Rectal smooth muscle tissue (tissue), 1 donor: ENCODE results near the gene SYT1.

ENCODE experiments used
- H3K27ac ChIP-seq: one replicate; pipeline ENCODE4 v1.7.0; 2013; ENCODE audit warnings: low read depth, low read length, inconsistent platforms
- H3K27me3 ChIP-seq: one replicate; pipeline ENCODE4 v1.7.0; 2013; ENCODE audit warnings: low read length; ENCODE audit not compliant: control insufficient read depth, insufficient read depth
- H3K36me3 ChIP-seq: one replicate; pipeline ENCODE4 v1.7.0; 2013; ENCODE audit warnings: low read length; ENCODE audit not compliant: control insufficient read depth, insufficient read depth
- H3K4me1 ChIP-seq: one replicate; pipeline ENCODE4 v1.7.0; 2013; ENCODE audit warnings: low read length; ENCODE audit not compliant: control insufficient read depth, insufficient read depth
- H3K4me3 ChIP-seq: one replicate; pipeline ENCODE4 v1.7.0; 2013; ENCODE audit warnings: low read length
- H3K9ac ChIP-seq: one replicate; pipeline ENCODE4 v1.7.0; 2013; ENCODE audit warnings: low read length

SYT1 gene

GRCh38 chr12:79299447-79300198 lies 435.0 kb downstream of the SYT1 start:
- Histone ChIP-seq H3K9ac (no peak overlapping the region), H3K27ac (no peak overlapping the region)

GRCh38 chr12:79300199-79300568 lies 435.6 kb downstream of the SYT1 start:
- Histone ChIP-seq H3K27me3 (no peaks in the 10 kb centered on the region), H3K4me3 (no peak overlapping the region), H3K36me3 (no peaks in the 10 kb centered on the region), H3K27ac (no peak overlapping the region), H3K4me1 (no peaks in the 10 kb centered on the region), H3K9ac (no peak overlapping the region)

More at GRCh38 chr12:79299447-79300198, 435.0 kb downstream of the SYT1 start:
- H3K4me3 ChIP-seq = no peak overlapping the region
- H3K27me3 ChIP-seq = no peaks in the 10 kb centered on the region
- H3K36me3 ChIP-seq = no peaks in the 10 kb centered on the region
- no peaks in the 10 kb centered on the region for H3K4me1 ChIP-seq

- H3K27me3 ChIP-seq = no peaks in the 10 kb centered on the region
- no peak overlapping the region for H3K27ac ChIP-seq
- H3K9ac ChIP-seq = no peak overlapping the region
- no peaks in the 10 kb centered on the region for H3K4me1 ChIP-seq
- H3K4me3 ChIP-seq = no peak overlapping the region
- H3K36me3 ChIP-seq = no peaks in the 10 kb centered on the region
Observed at GRCh38 chr12:79301181-79301580, 436.6 kb downstream of the SYT1 start.

GRCh38 chr12:79302162-79302814 lies 437.7 kb downstream of the SYT1 start:
- H3K36me3 ChIP-seq = no peaks in the 10 kb centered on the region
- H3K27me3 ChIP-seq = no peaks in the 10 kb centered on the region
- no peak overlapping the region for H3K27ac ChIP-seq
- no peak overlapping the region for H3K4me3 ChIP-seq
- H3K4me1 ChIP-seq = no peaks in the 10 kb centered on the region
- H3K9ac ChIP-seq = no peak overlapping the region

- no peaks in the 10 kb centered on the region for H3K36me3 ChIP-seq
- no peak overlapping the region for H3K27ac ChIP-seq
- no peak overlapping the region for H3K9ac ChIP-seq
- H3K4me1 ChIP-seq = no peaks in the 10 kb centered on the region
- no peak overlapping the region for H3K4me3 ChIP-seq
- H3K27me3 ChIP-seq = no peaks in the 10 kb centered on the region
Observed at GRCh38 chr12:79307340-79307739, 442.8 kb downstream of the SYT1 start.

- H3K36me3 ChIP-seq = no peaks in the 10 kb centered on the region
- no peak overlapping the region for H3K27ac ChIP-seq
- H3K4me1 ChIP-seq = no peaks in the 10 kb centered on the region
- no peak overlapping the region for H3K4me3 ChIP-seq
- no peak overlapping the region for H3K9ac ChIP-seq
- no peaks in the 10 kb centered on the region for H3K27me3 ChIP-seq
Observed at GRCh38 chr12:79309039-79309438, 444.5 kb downstream of the SYT1 start.

GRCh38 chr12:79317179-79317847 lies 452.7 kb downstream of the SYT1 start:
- H3K27me3 ChIP-seq = no peaks in the 10 kb centered on the region
- no peaks in the 10 kb centered on the region for H3K36me3 ChIP-seq

GRCh38 chr12:79322905-79323304 lies 458.3 kb downstream of the SYT1 start:
- Histone ChIP-seq H3K27ac (no peak overlapping the region), H3K4me1 (no peaks in the 10 kb centered on the region), H3K4me3 (no peak overlapping the region), H3K27me3 (no peaks in the 10 kb centered on the region), H3K36me3 (no peaks in the 10 kb centered on the region), H3K9ac (no peak overlapping the region)

More at GRCh38 chr12:79317179-79317847, 452.7 kb downstream of the SYT1 start:
- Histone ChIP-seq H3K27ac (no peak overlapping the region), H3K9ac (no peak overlapping the region), H3K4me1 (no peaks in the 10 kb centered on the region), H3K4me3 (no peak overlapping the region)

- Histone ChIP-seq H3K27me3 (no peaks in the 10 kb centered on the region), H3K27ac (no peak overlapping the region), H3K36me3 (no peaks in the 10 kb centered on the region), H3K4me1 (no peaks in the 10 kb centered on the region), H3K4me3 (no peak overlapping the region), H3K9ac (no peak overlapping the region)
Observed at GRCh38 chr12:79324571-79324970, 460.0 kb downstream of the SYT1 start.

- no peaks in the 10 kb centered on the region for H3K36me3 ChIP-seq
- no peak overlapping the region for H3K4me3 ChIP-seq
- H3K27me3 ChIP-seq = no peaks in the 10 kb centered on the region
- H3K27ac ChIP-seq = no peak overlapping the region
- H3K4me1 ChIP-seq = no peaks in the 10 kb centered on the region
- no peak overlapping the region for H3K9ac ChIP-seq
Observed at GRCh38 chr12:79326222-79326621, 461.6 kb downstream of the SYT1 start.

GRCh38 chr12:79326663-79327062 lies 462.1 kb downstream of the SYT1 start:
- no peak overlapping the region for H3K4me3 ChIP-seq
- no peaks in the 10 kb centered on the region for H3K36me3 ChIP-seq
- H3K4me1 ChIP-seq = no peaks in the 10 kb centered on the region
- H3K9ac ChIP-seq = no peak overlapping the region
- no peak overlapping the region for H3K27ac ChIP-seq
- H3K27me3 ChIP-seq = no peaks in the 10 kb centered on the region

- Histone ChIP-seq H3K4me3 (no peak overlapping the region), H3K4me1 (no peaks in the 10 kb centered on the region), H3K36me3 (no peaks in the 10 kb centered on the region), H3K27me3 (no peaks in the 10 kb centered on the region), H3K9ac (no peak overlapping the region), H3K27ac (no peak overlapping the region)
Observed at GRCh38 chr12:79327465-79327864, 462.9 kb downstream of the SYT1 start.
